HG03378 (cell line): ENCODE data around the gene ZNF689.
A peak's percentile ranks its signal among the peaks of the same experiment; 100 is the strongest.
"Not testable (repeated sequence)": the region's sequence is repeated elsewhere in the genome, so short reads cannot be mapped to it uniquely, and the experiment has no call there.

Experiments used
- ATAC-seq: cut with Tn5 transposase; IDR thresholded peaks from one replicate; pipeline ENCODE4 v1.9.1; 2021; ENCODE audit warnings: mild to moderate bottlenecking, moderate library complexity; ENCODE audit not compliant: unreplicated experiment

Gene ZNF689

GRCh38 chr16:30637139-30637538, 26.9 kb upstream of the ZNF689 start:
- not testable (repeated sequence) for ATAC-seq

- no peak for ATAC-seq
Observed at GRCh38 chr16:30636599-30636998, 26.4 kb upstream of the ZNF689 start.

GRCh38 chr16:30633526-30633925, 23.3 kb upstream of the ZNF689 start:
- no peak for ATAC-seq

GRCh38 chr16:30632454-30632853, 22.3 kb upstream of the ZNF689 start:
- ATAC-seq = not testable (repeated sequence)

- ATAC-seq = no peak
Observed at GRCh38 chr16:30628628-30629540, 18.7 kb upstream of the ZNF689 start.

GRCh38 chr16:30626236-30626635, 16.0 kb upstream of the ZNF689 start:
- ATAC-seq = no peak

GRCh38 chr16:30623536-30624283, 13.5 kb upstream of the ZNF689 start:
- no peak for ATAC-seq

- no peak for ATAC-seq
Observed at GRCh38 chr16:30622455-30623032, 12.4 kb upstream of the ZNF689 start.

GRCh38 chr16:30621765-30622164, 11.6 kb upstream of the ZNF689 start:
- no peak for ATAC-seq

GRCh38 chr16:30620169-30620568, 10.0 kb upstream of the ZNF689 start:
- no peak for ATAC-seq

GRCh38 chr16:30619638-30620037, 9.4 kb upstream of the ZNF689 start:
- ATAC-seq = no peak

- ATAC-seq = no peak
Observed at GRCh38 chr16:30619202-30619601, 9.0 kb upstream of the ZNF689 start.

GRCh38 chr16:30615358-30616091, 5.3 kb upstream of the ZNF689 start:
- no peak for ATAC-seq

- peak; percentile 8 for ATAC-seq
Observed at GRCh38 chr16:30609002-30609925, 925 bp downstream of the ZNF689 start.

GRCh38 chr16:30606004-30606403, 4.2 kb downstream of the ZNF689 start:
- no peak for ATAC-seq

GRCh38 chr16:30605158-30605557, 5.0 kb downstream of the ZNF689 start:
- no peak for ATAC-seq

- ATAC-seq = no peak
Observed at GRCh38 chr16:30604316-30604947, 5.8 kb downstream of the ZNF689 start.

- no peak for ATAC-seq
Observed at GRCh38 chr16:30603945-30604315, 6.3 kb downstream of the ZNF689 start.

- no peak for ATAC-seq
Observed at GRCh38 chr16:30602616-30603277, 7.4 kb downstream of the ZNF689 start.
